Tongue (tissue), 2 donors: Measurements from ENCODE around the gene SPAG4. TPM values are rescaled to one million over a fixed set of nuclear protein-coding genes. Genes with fewer than 3 reads are reported as not detected.

Experiments
- DNase-seq: peaks from one replicate; pipeline ENCODE4 v3.0.0-alpha.2; 2015
- total RNA-seq: library from RNA; depleted of rRNA; stranded (reverse); fragments of >200 nt; gene quantifications from one replicate; pipeline ENCODE4 v1.2.3, GENCODE V29; 2014

Gene SPAG4
- total RNA-seq = not detected

DNA sequence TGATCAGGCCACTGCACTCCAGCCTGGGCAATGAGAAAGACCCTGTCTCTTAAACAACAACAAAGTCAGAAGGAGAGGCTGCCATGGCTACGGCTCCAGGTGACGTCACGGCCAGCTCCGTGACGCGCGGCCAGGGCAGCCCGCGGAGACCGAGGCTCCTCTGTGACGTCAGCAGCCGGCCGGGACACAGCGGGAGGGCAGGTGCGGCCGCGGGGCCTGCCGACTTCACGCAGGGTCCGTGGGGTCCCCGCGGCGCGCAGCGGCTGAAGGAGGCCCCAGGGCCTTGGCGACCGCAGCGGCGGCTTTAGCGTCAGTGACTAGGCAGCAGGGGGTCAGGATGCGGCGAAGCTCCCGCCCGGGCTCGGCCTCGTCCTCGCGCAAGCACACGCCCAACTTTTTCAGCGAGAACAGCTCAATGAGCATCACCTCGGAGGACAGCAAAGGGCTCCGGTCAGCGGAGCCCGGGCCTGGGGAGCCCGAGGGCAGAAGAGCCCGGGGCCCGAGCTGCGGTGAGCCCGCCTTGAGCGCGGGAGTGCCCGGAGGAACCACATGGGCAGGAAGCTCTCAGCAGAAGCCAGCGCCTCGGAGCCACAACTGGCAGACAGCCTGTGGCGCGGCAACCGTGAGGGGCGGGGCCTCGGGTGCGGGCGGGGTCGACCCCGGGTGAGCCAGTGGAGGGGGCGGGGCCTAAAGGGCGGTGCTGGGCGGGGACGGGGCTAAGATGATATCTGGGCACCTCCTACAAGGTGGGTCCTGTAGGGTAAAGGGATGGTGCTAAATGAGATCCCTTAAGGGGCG, at the start of gene SPAG4:
TSS of gene SPAG4 (plus strand) at position 163 of the 798 bp plus-strand sequence. CDS start at position 338, 175 bp downstream.
- peak; percentile 95 for DNase-seq

GRCh38 chr20:35568645-35569044, 47.0 kb upstream of the SPAG4 start:
- no peak for DNase-seq

DNA sequence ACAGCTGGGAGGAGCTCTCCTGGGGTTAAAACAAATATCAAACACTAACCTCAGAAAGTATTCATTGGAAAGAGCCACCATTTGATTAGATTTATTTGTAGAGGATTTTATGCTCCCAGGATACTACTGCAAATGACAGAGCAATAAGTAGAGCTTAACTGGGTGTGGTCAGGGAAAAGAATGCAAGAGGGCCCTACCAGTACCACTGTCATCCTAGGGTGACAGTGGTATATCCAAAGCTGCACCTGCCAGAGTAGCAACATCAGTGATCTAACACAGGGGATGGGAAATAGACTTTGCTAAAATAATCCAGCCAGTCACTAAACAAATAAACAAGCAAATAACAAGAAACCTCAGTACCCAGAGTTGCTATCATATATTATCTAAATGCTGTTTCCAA, 44.1 kb upstream of the SPAG4 start:
- no peak for DNase-seq

- DNase-seq = no peak
Measured at GRCh38 chr20:35572838-35573237, 42.8 kb upstream of the SPAG4 start.

GRCh38 chr20:35575958-35576357, 39.7 kb upstream of the SPAG4 start:
- DNase-seq = peak; percentile 48

DNA sequence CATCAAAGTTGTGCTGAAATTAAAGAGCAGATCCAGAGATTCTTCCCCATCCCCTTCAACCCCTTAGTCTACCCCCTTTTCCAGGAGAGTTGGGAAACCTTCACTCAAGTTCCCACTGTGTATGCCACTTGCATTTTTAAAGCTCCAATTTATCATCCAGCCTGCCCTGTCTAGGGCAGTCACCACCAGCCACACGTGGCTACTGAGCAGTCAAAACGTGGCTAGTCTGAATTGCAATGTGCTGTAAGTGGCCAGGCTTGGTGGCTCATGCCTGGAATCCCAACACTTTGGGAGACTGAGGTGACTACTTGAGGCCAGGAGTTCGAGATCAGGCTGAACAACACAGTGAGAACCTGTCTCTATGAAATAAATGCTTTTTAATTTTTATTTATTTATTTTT, 38.8 kb upstream of the SPAG4 start:
- DNase-seq = no peak

DNA sequence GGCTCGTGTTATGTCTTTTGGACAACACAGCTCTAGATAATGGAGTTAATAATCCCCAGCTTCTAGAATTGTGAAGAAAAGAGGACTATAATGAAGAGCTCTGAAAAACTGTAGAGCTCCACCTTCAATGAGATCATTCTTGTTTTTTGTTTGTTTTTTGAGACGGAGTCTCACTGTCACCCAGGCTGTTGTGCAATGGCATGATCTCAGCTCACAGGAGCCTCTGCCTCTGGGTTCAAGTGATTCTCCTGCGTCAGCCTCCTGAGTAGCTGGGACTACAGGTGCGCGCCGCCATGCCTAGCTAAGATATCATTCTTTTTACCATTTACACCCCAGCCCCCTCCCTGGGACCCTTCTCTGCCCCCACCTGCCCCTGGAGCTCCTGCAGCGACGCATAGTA, 37.2 kb upstream of the SPAG4 start:
- no peak for DNase-seq

DNA sequence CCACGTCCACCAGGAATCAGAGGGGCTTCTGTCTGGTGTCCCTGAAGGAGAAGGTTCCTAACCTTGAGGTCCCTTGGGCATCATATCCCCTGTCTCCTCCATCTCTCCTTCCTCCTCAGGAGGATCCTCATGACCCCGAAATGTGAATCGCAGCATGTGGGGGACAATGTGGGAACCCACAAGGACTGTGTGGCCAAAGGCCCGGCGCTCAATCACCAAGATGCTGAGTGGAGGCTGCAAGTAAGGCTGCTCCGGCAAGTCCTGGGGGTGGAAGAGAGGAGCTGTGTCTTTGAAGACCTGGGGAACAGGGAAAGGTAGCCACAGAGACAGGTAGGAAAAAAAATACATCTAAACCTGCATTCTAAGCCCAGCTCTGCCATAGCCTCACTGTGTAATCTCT, 36.4 kb upstream of the SPAG4 start:
- no peak for DNase-seq

- DNase-seq = no peak
Measured at GRCh38 chr20:35582131-35582530, 33.5 kb upstream of the SPAG4 start.

GRCh38 chr20:35582741-35583404, 32.8 kb upstream of the SPAG4 start:
- DNase-seq = no peak

GRCh38 chr20:35583636-35584560, 31.7 kb upstream of the SPAG4 start:
- DNase-seq = no peak

DNA sequence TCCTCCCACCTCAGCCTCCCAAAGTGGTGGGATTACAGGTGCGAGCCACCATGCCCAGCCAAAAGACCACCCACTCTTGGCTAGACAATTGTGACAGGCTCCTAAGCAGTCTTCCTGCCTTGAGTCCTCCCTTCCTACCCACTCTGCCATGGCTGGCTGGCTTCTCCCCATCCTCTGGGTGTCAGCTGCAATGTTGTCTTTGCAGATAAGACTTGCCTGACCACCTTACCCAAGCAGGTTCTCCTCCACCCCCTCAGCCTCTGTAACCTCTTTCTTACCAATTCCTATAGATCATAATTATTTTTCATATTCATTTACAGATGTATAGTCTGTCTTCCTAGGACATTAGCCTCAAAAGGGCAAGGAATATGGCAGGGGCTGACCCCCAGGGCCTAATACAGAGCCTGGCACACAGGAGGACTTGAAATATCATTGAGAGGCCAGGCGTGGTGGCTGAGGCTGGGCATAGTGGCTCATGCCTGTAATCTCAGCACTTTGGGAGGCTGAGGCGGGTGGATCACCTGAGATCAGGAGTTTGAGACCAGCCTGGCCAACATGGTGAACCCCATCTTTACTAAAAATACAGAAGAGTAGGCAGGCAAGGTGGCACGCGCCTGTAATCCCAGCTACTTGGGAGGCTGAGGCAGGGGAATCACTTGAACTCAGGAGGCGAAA, 28.7 kb upstream of the SPAG4 start:
- DNase-seq = no peak

- no peak for DNase-seq
Measured at GRCh38 chr20:35587436-35587835, 28.2 kb upstream of the SPAG4 start.

DNA sequence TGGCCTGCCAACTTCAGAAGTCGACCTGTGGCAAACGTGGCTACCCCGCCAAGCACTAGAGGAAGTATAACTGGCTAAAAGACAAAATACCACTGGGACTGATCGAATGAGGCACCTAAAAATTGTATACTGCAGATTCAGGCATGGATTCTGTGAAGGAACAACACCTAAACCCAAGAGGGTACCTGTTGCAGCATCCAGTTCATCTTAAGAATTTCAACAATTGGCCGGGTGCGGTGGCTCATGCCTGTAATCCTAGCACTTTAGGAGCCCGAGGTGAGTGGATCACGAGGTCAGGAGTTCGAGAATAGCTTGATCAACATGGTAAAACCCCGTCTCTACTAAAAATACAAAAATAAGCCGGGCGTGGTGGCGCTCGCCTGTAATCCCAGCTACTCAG, 27.2 kb upstream of the SPAG4 start:
- no peak for DNase-seq

DNA sequence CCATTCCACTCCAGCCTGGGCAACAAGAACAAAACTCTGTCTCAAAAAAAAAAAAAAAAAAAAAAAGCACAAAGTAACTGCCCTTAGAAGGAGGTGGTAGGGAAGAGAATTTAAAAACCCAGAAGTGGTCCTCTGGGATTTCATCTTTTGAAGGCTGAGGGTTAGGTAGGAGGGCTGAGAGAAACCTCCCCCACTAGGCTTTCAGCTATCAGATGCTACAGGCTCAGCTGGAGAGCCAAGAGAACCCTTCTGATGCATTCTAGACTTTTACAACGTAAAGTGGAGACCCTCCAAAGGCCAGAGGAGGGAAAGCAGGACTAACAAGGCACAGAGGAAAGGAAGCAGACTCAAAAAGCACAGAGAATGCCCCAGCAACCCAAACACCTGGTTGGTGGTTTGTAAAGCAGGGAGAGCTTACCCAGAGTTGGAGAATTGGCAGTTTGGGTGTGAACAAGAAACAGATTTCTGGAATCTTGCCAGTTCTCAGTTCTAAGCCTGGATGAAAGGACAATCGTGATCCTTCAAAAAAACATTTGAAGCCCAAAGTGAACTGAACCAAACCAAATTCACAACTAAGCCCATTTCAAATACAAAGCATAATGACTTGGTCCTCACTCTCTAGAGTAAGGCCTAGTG, 23.2 kb upstream of the SPAG4 start:
- DNase-seq = peak; percentile 36

DNA sequence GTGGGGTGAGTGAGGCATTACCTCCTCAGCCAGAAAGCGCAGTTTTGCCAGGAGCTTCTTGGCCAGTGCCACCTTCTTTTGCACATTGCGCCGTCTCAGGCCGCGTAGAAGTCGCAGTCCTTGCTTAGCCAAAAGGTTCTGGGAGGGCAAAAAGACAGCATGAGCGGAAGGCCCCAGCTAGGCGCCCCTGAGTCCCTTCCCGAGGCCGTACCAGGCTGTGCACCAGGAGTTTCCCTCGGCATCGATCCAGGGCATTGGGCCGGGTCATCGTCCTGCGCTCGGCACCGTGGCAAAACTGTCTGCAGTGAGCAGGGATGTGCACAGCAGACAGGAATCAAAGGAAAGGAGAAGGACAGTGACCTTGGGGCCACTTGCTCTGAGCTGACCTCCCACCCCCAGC, 20.2 kb upstream of the SPAG4 start:
- no peak for DNase-seq

DNA sequence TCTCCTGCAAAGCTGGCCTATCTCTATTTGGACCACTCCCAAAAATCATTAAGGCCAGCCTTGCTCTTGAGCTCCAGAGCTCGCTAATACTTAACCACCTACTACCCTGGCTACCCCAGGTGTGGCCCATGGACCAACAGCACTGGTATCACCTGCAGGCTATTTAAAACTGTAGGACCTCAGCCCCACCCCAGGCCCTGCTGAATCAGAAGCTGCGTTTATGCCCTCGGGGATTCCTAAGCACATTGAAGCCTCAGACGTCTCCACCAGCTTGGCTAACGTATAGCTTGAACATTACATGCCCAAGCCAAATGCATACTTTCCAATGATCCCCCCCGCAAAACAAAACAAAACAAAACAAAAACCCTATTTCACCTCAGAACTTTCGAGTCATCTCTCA, 19.7 kb upstream of the SPAG4 start:
- no peak for DNase-seq

- DNase-seq = no peak
Measured at GRCh38 chr20:35597186-35597585, 18.4 kb upstream of the SPAG4 start.

- DNase-seq = no peak
Measured at GRCh38 chr20:35598476-35598875, 17.2 kb upstream of the SPAG4 start.

- DNase-seq = no peak
Measured at GRCh38 chr20:35598899-35599775, 16.5 kb upstream of the SPAG4 start.

GRCh38 chr20:35599776-35600120, 15.9 kb upstream of the SPAG4 start:
- no peak for DNase-seq
